Spleen (tissue), 7 donors: ENCODE measurements around the gene BMP2K.

ENCODE experiments used
- CTCF ChIP-seq, 11 experiments: fragments of 200-600 bp in 7 of 11; fragments of 450-650 bp in 4 of 11; sonication (generic) in 4 of 11; IDR thresholded peaks in 8 of 11; conservative IDR thresholded peaks in 3 of 11; 1 replicate in 7 of 11; 2 replicates in 4 of 11; pipeline versions ENCODE4 v1.4.0 to v1.8.0; 2016 to 2021; ENCODE audit warnings: antibody characterized with exemption in 11 of 11, inconsistent platforms in 4 of 11, mild to moderate bottlenecking in 1 of 11
- POLR2AphosphoS5 ChIP-seq, 3 donors: sonication (generic); formaldehyde crosslinking; IDR thresholded peaks; one replicate each; pipeline ENCODE4 v1.5.1; 2017; ENCODE audit warnings: antibody characterized with exemption in 3 of 3
- donor health status: DM: no; HTN: no; CAD: no; lungs with moderate emphysema.
- donor health status: DM: no; HTN: no; CAD: no.
- donor health status: DM: no; HTN: no; CAD: no.

- TF ChIP-seq CTCF (IDR thresholded peaks at IDR 0.05 in 8 of 11, conservative IDR thresholded peaks at IDR 0.05 in 3 of 11) (no peak), POLR2AphosphoS5 (IDR thresholded peaks at IDR 0.05) (no peak)
Measured at GRCh38 chr4:78799551-78800495, 23.7 kb downstream of the BMP2K start.
